GM20431 (cell line): ENCODE data around the gene PGA3.
"Not testable (repeated sequence)": the region's sequence is repeated elsewhere in the genome, so short reads cannot be mapped to it uniquely, and the experiment has no call there.

Source experiments
- in situ Hi-C: fragments of 300-500 bp; cut with MseI, MboI; formaldehyde crosslinking; loops from one replicate; pipeline ENCODE4 v1.15.0; 2020; ENCODE audit warnings: low sequenced_read_pairs; ENCODE audit not compliant: unreplicated experiment

The PGA3 gene

DNA sequence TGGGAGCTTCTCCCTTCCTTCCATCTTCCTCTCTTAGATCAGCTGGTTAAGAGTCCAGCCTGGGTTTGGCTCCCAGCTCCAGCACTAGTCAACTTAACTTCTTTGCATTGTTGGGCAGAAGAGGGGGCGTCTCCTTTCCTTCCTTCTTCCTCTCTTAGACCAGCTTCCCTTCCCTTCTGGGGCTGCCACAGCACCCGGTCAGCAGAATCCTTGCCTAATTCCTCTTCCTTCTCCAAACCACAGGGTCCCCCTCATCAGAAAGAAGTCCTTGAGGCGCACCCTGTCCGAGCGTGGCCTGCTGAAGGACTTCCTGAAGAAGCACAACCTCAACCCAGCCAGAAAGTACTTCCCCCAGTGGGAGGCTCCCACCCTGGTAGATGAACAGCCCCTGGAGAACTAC, 38.2 kb downstream of the PGA3 start:
- in situ Hi-C loops, result not testable (repeated sequence)

DNA sequence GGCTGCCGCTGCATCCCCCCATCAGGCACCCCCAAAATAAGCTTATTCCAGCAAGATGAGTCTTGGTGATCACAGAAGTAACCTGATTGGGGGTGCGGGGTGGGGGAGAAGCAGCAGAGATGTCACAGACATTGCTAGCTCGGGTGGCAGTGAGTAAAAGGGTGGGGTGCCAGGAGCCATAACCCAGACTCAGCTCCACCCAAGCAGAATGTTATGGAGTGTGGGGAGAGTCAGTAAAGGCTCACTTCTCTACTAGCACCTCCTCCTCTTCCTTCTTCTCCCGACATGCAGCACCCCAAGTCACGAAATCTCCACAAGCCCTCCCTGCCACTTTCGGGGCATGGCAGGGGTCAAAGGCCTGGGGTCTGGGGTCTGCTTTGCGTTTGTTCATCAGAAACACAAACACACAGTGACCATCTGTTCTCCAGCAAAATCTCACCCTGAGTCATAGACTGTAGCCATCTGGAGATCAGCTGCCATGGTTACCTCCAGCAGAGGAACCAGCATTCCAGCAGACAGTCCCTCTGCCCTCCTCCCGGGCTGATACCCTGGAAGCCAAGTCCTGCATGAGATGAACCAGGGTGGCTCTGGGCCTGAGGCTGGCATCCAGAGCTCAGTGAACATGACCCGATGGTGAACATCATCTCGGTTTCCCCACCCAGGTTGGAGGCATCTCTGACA, 42.1 kb downstream of the PGA3 start:
- in situ Hi-C loops, result not testable (repeated sequence)

DNA sequence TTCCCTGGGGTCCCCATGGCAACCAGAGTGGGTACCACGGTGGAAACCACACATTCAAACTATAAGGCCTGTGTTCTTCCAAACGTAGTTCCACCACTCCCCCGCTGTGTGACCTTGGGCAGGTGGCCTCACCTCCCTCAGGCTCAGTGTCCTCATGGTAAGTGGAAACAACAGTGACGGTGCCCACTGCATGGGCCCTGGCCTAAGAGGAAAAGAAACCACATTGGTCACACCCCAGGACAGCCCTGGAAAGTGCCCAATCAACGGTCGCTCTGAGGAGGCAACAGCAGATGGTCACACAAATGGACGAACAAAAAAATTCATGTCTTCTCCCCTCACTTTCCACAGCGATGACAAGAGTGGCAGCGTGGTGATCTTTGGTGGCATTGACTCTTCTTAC, 44.8 kb downstream of the PGA3 start:
- in situ Hi-C loops, result not testable (repeated sequence)

DNA sequence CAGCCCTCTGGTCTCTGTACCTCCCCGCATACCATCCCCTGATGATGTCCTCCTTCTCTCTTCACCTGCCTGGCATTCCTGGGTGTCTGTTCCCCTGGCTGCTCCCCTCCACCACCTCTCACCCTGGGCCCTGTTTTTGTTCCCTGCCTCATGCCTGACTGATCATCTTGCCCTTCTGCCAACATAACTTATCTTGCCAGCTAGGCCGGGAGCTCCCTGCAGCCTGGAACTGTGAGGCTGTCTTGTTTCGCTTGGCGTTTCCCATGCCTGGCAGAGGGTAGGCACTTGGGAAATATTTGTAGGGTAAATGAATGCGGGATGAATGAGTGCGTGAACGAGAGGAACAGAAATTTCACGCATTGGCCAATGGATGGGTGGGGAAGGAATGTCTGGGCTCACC, 45.9 kb downstream of the PGA3 start:
- in situ Hi-C loops, result not testable (repeated sequence)

DNA sequence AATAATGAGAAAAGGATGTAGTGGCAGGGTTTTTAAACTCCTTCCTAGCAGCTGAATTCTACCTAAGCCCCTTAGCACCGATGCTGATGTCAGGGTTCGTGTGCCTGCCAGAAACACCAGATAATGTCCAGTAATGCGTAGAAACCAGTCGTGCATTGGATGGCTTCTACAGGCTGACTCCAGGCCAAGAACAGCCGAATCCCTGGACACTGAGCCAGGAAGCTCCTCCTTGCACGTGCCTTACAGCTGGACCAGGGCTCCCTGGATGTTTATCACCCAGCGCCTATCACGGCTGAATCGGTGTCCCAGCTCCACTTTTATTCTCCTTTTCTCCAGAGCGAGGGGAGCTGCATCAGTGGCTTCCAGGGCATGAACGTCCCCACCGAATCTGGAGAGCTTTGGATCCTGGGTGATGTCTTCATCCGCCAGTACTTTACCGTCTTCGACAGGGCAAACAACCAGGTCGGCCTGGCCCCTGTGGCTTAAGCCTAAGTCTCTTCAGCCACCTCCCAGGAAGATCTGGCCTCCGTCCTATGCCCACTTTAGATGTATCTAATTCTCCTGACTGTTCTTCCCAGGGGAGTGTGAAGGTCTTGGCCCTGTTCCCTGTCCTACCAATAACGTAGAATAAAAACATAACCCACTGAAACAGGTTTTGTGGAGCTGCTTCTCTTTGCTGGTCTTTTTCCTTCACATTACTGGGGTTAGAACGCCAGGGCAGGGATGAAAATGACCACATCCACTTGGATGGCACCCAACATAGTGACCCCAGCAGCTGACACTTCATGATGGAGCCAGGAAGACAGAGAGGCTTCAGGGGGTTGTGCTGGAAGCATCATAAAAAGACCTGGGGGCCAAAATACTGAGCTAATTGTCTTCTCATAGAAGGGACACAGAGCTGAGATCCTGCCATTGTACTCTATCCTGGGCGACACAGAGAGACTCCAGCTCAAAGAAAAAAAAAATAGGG, 47.8 kb downstream of the PGA3 start:
- in situ Hi-C loops, result loop anchor here (10.0 kb wide), 1 partner anchor 56 kb away; no protein-coding TSS in a partner anchor

DNA sequence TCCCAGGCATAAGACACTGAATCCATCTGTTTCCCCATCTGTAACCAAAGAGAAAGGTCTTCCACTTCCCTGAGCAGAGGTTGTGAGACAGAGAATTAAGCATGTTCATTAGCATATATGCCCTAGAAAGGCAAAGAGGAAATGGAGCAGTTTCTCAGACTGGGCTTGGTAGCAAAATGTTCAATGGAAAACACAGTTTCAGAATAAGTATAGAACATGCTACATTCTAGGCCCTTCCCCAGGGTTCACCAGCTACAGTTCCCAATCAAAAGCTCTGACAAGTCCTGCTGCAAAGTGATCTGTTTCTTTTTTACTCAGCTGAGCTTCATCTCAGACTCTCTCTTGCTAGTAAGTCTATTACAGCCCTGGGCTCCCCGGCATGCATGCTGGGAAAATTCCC, 49.0 kb downstream of the PGA3 start:
- in situ Hi-C loops, result loop anchor here (10.0 kb wide), 1 partner anchor 58 kb away; no protein-coding TSS in a partner anchor

DNA sequence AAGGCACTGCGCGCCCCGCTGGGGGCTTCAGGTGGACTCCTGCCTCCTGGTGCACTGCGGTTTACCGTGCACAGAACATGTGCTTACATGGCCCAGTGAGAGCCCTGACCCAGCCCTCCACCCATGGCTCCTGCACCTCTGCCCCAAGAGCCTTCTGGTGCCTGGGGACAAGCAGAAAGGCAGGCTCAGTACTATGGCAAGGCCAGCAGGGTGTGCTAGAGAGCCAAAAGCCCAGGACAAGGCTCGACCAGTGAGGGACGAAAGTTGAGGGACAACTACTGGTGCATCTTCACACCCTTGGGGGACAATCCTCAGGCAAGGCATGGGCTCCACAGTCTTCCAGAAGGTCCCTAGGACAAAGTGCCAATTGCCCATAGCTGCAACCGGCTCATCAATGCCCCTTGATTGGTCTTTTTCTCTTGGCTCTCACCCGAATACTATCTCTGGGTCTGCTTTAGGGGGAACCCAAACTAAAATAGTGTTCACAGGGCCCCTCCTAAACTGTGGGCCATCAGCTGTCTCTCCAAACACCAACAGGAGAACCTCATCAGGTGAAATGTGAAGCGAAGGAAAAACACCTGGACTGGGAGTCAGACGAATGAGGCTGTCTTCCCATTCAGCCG, 51.2 kb downstream of the PGA3 start:
- in situ Hi-C loops, result loop anchor here (10.0 kb wide), 1 partner anchor 60 kb away; no protein-coding TSS in a partner anchor

DNA sequence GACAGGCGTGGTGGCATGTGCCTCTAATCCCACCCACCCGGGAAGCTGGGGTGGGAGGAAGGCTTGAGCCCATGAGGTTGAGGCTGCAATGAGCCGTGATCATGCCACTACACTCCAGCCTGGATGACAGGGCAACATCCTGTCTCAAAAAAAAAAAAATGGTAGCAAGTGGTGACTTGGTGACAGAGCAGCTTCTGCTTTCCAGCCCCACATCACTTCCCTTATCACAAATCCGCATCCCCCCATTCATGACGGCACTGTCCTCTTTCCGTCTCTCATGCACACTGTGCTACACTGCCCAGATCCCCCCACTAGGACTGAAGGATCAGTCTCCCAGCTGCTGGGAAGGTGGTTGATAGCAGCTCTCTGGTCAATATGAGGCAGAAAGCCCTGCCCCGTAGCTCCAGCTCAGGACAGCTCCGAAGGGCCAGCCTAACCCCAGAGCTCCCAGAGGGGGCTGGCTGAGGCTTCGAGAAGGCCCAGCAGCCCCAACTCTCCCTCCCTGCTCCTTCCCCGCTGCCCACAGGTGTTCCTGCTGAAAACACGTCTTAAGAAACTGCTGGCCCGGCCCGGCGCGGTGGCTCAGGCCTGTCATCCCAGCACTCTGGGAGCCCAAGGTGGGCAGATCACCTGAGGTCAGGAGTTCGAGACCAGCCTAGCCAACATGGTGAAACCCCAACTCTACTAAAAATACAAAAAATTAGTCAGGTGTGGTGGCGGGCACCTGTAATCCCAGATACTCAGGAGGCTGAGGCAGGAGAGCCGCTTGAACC, 53.6 kb downstream of the PGA3 start:
- in situ Hi-C loops, result loop anchor here (10.0 kb wide), 1 partner anchor 62 kb away; no protein-coding TSS in a partner anchor

DNA sequence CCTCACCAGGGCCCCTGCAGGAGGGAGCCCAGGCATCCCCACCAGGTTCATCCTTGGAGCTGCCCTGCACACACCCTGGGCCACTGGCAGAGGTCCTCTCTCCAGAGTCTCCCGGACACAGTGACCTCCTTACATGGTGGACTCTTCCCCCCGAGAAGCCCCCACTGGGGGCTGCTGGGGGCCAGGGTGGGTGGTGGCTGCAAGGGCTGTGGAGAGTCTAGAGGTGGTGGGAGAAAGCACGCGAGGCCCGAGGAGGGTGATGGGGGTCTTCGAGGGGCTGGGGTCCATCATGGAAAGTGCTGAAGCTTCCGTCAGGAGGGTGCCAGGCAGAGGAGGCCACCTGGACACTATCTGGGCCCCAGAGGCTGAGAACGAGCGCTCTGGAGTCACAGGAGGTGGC, 55.2 kb downstream of the PGA3 start:
- in situ Hi-C loops, result loop anchor here (10.0 kb wide), 1 partner anchor 64 kb away; no protein-coding TSS in a partner anchor

DNA sequence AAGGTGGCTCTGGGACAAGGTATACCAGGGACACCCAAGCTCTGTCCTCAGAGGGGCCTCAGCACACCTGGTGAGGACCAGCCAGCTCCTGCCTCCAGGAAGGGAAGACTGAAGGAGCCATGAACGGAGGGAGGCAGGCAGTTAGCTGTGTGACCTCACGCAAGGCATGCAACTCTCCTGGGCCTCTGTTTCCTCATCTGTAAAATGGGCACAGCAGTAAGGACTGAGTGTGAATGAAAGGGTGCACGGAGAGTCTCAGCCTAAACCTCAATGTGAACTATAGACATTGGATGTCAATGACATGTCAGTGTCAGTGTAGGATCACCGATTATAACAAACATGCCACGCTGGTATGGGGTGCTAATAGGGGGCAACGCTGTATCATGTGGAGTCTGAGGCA, 56.0 kb downstream of the PGA3 start:
- in situ Hi-C loops, result loop anchor here (10.0 kb wide), 1 partner anchor 65 kb away; no protein-coding TSS in a partner anchor
